HG02642 (cell line): Measurements from ENCODE around the gene KLHDC8A.
"Not testable (repeated sequence)": the region's sequence is repeated elsewhere in the genome, so short reads cannot be mapped to it uniquely, and the experiment has no call there.

Experiments used
- ATAC-seq: cut with Tn5 transposase; IDR thresholded peaks from one replicate; pipeline ENCODE4 v1.9.1; 2021; ENCODE audit warnings: mild to moderate bottlenecking; ENCODE audit not compliant: unreplicated experiment, poor library complexity

The KLHDC8A gene

DNA sequence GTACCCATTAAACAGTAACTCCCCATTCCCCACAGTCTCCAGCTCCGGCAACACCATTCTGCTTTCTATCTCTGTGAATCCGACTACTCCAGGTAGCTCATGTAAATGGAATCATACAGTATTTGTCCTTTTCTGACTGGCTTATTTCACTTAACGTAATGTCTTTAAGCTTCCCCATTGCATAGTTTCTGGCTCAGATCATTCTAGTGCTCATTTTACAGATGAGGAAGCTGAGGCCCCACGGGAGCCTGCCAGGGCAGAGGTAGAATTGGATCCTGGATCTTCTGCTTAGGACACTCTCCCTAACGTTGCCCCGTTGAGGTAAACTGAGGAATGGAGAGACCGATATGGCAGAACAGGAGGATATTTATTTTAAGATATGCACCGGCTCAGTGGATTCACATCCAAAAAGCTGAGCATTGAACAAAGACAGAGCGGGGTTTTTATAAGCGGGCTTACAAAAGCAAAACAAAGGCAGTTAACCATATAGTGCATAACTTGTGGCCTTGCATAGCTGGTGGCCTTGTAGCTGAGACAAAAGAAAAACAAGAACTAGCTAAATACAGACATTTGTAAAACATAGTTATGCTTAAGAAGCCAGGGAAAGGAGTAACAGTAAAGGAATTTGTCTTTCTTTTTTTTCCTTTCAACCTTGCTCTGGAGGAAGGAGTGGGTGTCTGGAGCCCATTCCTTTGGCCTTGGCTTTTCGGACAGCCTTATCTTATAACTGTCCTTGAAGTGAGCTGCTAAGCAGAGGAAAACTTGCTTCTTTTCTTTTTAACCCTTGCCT is 15.3 kb upstream of the KLHDC8A start:
- no peak for ATAC-seq

DNA sequence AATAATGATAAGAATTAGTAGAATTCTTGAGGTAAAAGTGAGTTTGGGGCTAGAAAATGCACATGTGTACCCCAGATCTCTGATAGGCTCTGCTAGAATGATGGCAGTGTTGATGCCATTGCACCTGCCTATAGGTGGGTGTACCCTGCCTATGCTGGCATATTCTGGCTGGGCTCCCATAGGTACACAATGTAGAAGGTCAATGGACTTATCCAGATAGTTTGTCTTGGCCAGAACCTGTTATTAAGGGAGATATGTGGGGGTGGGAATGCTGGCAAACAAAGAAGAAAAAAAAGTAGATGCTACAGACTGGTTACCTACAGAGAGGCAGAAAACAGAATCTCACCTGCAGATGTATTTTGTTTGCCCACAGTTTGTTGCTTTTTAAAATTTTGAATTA is 14.1 kb upstream of the KLHDC8A start:
- no peak for ATAC-seq

- ATAC-seq, result no peak
These were observed 13.0 kb upstream of the KLHDC8A start for GRCh38 chr1:205369701-205370123.

- ATAC-seq, result no peak
These were observed 11.8 kb upstream of the KLHDC8A start for GRCh38 chr1:205368478-205368877.

- no peak for ATAC-seq
These were observed 9.3 kb upstream of the KLHDC8A start for GRCh38 chr1:205365945-205366463.

GRCh38 chr1:205365086-205365485 is 8.4 kb upstream of the KLHDC8A start:
- not testable (repeated sequence) for ATAC-seq

- no peak for ATAC-seq
These were observed 4.2 kb upstream of the KLHDC8A start for GRCh38 chr1:205360891-205361290.

DNA sequence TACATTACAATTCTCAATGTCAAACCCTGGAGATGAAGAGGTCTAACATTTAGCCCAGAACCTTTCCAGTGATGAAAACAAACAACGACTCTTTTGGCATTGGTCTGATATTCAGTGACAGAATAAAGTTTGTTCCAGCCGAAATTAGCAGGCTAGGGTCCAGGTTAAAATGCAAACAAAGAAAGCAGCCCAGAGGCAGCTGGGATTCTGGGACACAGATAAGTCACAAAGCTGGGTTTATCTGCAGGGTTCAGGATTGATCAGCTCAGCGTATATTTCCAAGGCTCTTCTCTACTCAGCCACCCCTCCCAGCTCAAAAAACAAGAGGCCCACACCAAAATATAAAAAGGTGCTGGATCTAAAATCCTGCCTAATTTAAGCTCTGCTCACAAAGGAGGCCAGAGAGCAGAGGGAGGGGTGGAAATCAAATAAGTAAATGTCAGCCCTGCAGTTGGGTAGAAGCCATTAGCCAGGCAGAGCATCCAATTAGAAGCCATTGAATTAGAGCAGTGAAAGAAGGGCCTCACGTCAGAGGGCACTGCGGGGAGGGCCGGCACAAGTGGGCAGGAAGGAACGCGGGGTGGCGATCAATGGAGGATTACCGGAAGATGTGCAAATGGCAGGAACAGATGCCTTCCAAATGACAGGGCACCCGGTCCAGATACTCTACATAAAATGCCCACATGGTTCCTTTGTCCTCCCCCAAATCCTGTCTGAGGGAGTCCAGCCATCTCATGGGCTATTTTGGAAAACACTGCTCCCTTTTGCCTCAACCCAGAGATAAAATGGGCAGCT is 3.2 kb upstream of the KLHDC8A start:
- no peak for ATAC-seq

GRCh38 chr1:205358579-205358978 is 1.9 kb upstream of the KLHDC8A start:
- ATAC-seq, result no peak

- ATAC-seq, result no peak
These were observed 845 bp upstream of the KLHDC8A start for GRCh38 chr1:205357567-205357966.

GRCh38 chr1:205355075-205355453 is 1.7 kb downstream of the KLHDC8A start:
- no peak for ATAC-seq

DNA sequence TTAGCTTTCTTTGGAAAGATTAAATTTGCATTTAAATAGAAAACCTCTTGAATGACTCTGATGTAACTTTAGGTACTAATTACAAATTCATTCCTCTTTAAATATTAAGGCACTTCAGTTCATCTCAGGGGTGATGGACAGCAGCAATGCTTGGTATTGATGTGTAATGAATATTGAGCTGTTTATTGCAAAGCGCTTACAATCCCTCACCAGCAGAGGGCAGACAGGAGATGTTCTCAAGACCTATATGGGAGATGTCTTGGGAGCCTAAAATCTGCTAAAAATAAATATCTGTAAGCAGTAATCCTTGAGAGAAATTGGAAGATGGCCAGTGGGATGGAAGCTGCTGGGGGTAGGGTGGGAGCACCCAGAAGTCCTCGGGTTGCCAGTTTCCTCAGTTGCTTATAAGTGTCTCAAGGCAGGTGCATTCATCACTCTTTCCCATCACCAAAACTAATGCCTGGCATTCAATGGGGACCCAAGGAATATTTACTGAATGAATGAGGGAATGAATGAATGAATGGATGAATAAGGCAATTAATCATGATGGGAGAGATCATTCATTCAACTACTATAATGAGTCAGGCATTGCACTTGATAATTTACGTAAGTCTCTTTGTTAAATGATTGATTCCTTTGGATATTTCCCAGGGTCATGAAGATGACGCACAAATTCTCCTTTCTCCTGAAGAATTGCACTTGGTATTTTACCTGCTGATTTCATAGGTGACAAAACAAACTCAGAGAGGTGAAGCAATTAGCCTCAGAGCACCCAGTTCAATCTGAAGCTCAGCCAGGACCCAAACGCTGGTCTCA is 2.3 kb downstream of the KLHDC8A start:
- ATAC-seq, result no peak

DNA sequence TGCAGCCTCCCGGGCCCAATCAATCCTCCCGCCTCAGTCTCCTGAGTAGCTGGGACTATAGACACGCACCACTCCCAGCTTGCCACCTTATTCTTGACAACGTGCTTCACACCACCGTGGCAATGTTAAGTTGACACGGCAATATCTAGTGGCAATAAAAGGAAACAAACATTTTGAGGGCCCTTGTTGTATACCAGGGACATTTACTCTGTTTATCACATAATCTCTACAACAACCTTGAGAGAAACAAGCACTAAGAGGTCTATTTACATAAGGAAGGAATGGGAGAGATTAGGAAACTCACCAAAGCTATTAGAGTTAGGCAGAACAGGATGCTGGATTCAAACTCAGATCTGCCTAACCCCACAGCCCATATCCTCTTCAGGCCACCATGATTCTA is 3.1 kb downstream of the KLHDC8A start:
- ATAC-seq, result no peak

DNA sequence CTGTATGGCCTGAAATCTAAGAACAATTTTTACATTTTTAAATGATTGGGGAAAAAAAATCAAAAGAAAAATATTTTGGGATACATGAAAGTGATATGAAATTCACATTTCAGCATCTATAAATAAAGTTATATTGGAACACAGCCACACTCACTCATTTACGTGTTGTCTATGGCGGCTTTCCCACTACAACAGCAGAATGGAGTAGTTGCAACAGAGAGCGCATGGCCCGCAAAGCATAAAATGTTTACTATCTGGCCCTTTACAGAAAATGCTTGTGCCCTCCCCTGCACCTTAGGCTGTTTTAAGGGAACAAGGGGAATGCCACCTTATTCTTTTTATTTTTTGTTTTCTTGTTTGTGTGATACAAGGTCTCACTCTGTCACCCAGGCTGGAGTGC is 3.5 kb downstream of the KLHDC8A start:
- no peak for ATAC-seq

- no peak for ATAC-seq
These were observed 4.6 kb downstream of the KLHDC8A start for GRCh38 chr1:205351984-205352713.

DNA sequence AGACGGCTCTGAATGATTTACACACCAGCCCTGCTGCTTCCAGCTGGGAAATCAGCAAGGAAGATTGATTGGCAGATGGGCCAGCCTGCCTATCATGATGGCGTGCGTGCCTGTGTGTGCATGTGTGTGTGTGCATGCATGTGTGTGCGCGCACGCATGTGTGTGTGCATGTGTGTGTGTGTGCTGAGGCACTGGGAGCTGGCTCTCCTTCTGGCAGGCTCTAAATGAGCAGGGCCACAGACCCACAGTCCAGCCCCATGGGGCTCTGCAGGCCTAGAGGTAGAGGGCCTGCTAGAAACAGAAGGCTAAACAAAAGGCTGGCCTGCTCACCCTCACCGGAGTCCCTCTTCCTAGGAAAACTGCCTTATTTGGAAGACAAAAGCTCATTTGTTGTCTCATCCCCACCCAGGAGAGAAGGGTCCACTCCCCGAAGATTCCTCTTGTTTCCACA is 6.0 kb downstream of the KLHDC8A start:
- ATAC-seq, result no peak

DNA sequence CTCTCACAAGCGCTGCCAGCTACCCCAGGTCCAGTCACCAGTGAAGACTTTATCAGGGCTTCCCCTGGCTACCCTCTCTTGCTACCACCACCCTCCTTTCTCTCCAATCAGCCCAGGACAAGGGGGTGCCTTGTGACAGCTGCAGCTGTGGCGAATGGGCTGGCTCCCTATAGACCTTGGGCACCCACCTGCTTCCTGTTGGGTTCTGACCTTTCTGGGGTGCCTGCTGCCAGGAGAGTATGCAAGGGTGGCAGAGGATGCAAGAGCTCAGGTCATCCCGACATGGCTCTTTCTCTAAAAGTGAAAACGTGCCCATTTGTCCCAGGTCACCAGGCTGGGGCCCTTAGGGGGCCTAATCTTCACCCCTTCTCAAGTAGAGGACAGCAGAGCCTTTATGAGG is 6.6 kb downstream of the KLHDC8A start:
- ATAC-seq, result no peak

DNA sequence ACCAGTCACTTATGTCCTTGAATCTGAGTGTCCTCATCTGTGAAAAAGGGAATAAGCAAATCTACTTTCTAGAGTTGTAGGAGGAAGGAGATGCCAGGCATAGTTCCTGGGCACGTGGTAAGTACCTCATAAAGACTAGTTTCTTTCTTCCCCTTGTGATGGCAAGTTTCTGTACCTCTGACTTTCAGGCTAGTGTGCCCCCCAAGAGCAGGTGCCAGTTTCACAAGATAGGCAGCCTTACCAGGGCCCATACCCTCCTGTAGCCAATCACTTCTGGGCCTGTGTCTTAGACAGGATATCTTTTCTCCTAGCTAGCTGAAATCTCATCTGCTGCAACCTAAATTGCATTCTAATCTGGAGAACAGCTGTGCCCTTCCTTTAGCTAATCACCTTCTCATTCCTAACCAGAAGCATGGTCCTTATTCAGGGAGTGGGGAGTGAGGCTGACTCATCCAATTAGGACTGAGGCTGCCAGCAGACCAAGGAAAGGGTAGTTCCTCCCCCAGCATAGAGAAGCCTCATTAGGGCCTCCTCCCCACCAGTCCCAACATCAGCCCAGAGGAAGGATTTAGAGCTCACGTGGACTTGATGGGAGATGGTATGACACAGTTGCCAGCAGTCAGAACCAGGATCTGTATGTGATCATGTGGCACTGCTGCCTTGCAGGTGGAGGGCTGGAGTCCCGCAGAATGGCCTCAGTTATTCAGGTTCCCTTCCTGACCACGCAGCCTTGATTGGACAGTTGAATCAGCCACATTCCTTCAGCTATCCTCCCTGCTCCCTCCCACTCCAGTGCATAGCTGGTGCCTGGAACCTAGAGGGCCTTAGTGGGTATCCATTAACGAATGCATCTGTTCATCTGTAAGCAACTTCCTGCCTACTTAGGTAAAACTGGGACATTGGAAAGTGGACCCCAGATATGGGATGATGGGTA is 7.9 kb downstream of the KLHDC8A start:
- no peak for ATAC-seq
